Lower leg skin (tissue), 4 donors: ENCODE measurements around the gene CXCL8. TPM values are rescaled to one million over a fixed set of nuclear protein-coding genes. Genes with fewer than 3 reads are reported as not detected.

Experiments
- DNase-seq, 2 donors: peaks; one replicate each; pipeline ENCODE4 v3.0.0-alpha.2; 2019; ENCODE audit warnings: low spot score in 2 of 2
- H3K4me3 ChIP-seq: fragments of 200-600 bp; sonication (generic); 2 replicates; pipeline ENCODE4 v1.5.1; 2017; ENCODE audit warnings: mild to moderate bottlenecking, low read depth; ENCODE audit not compliant: poor library complexity, severe bottlenecking
- CTCF ChIP-seq, 3 donors: fragments of 450-650 bp; IDR thresholded peaks; one replicate each; pipeline ENCODE4 v1.5.1; 2016; ENCODE audit warnings: antibody characterized with exemption in 3 of 3, mild to moderate bottlenecking in 3 of 3, moderate library complexity in 2 of 3
- POLR2A ChIP-seq, 2 donors: fragments of 450-650 bp; IDR thresholded peaks; one replicate each; pipeline ENCODE4 v1.6.1; 2016 to 2017; ENCODE audit warnings: antibody characterized with exemption in 2 of 2, mild to moderate bottlenecking in 1 of 2, moderate library complexity in 1 of 2
- WGBS, 2 donors: methylation state at CpG; one replicate each; pipeline ENCODE4 v1.1.5; 2018; 5-methylcytosine and 5-hydroxymethylcytosine counted together
- intact Hi-C: fragments of 100-400 bp; cut with DNase I; formaldehyde crosslinking; loops from one replicate; pipeline ENCODE4 v1.15.0; 2023; ENCODE audit warnings: low total_unique reads
- total RNA-seq, 4 donors: library from RNA; depleted of rRNA; stranded (reverse); fragments of >200 nt; gene quantifications; one replicate each; pipeline ENCODE4 v1.1.0, GENCODE V29; 2016

The CXCL8 gene
- total RNA-seq, 4 donors from 2014 or later, result 0.86 to 1.2 TPM; not detected in 2

GRCh38 chr4:73743795-73744194, 3.4 kb downstream of the CXCL8 start:
- intact Hi-C loops, result no loop called here
- no peak overlapping the region for H3K4me3 ChIP-seq
- DNase-seq, result no peak
- TF ChIP-seq POLR2A (IDR thresholded peaks at IDR 0.05), result no peak
- TF ChIP-seq CTCF (IDR thresholded peaks at IDR 0.05), result no peak
- WGBS, 2 donors, result 76 to 97% methylated on average over 3 of the region's 3 CpGs

- no peak for DNase-seq
- intact Hi-C loops, result no loop called here
- WGBS, 2 donors, result 76 to 86% methylated on average over 5 of the region's 5 CpGs
- TF ChIP-seq CTCF (IDR thresholded peaks at IDR 0.05) (no peak), POLR2A (IDR thresholded peaks at IDR 0.05) (no peak)
- no peak overlapping the region for H3K4me3 ChIP-seq
Measured at GRCh38 chr4:73744203-73744602, 3.8 kb downstream of the CXCL8 start.

- no peak for DNase-seq
- no peak for TF ChIP-seq POLR2A (IDR thresholded peaks at IDR 0.05)
- TF ChIP-seq CTCF (IDR thresholded peaks at IDR 0.05), result no peak
- intact Hi-C loops, result no loop called here
- H3K4me3 ChIP-seq, result no peak overlapping the region
Measured at GRCh38 chr4:73750730-73751129, 10.4 kb downstream of the CXCL8 start.

- intact Hi-C loops, result no loop called here
- no peak for DNase-seq
- H3K4me3 ChIP-seq, result no peak overlapping the region
- no peak for TF ChIP-seq CTCF (IDR thresholded peaks at IDR 0.05)
- TF ChIP-seq POLR2A (IDR thresholded peaks at IDR 0.05), result no peak
- 38 to 50% methylated on average over 2 of the region's 2 CpGs for WGBS, 2 donors
Measured at GRCh38 chr4:73751166-73751565, 10.8 kb downstream of the CXCL8 start.

- WGBS, 2 donors, result 92 to 98% methylated on average over 1 of the region's 1 CpG
- intact Hi-C loops, result no loop called here
- no peak overlapping the region for H3K4me3 ChIP-seq
- no peak for TF ChIP-seq CTCF (IDR thresholded peaks at IDR 0.05)
- no peak for TF ChIP-seq POLR2A (IDR thresholded peaks at IDR 0.05)
- DNase-seq, result no peak
Measured at GRCh38 chr4:73751830-73752229, 11.5 kb downstream of the CXCL8 start.

- DNase-seq, result no peak
- TF ChIP-seq CTCF (IDR thresholded peaks at IDR 0.05) (no peak), POLR2A (IDR thresholded peaks at IDR 0.05) (no peak)
- intact Hi-C loops, result no loop called here
- 73 to 76% methylated on average over 3 of the region's 3 CpGs for WGBS, 2 donors
- no peak overlapping the region for H3K4me3 ChIP-seq
Measured at GRCh38 chr4:73752424-73752823, 12.1 kb downstream of the CXCL8 start.
